ENCODE results near the gene MLX. TPM values are rescaled to one million over a fixed set of nuclear protein-coding genes. Genes with fewer than 3 reads are reported as not detected.

The MLX gene
- total RNA-seq, 1 experiment from 2014 or later, result 48.4 TPM

DNA sequence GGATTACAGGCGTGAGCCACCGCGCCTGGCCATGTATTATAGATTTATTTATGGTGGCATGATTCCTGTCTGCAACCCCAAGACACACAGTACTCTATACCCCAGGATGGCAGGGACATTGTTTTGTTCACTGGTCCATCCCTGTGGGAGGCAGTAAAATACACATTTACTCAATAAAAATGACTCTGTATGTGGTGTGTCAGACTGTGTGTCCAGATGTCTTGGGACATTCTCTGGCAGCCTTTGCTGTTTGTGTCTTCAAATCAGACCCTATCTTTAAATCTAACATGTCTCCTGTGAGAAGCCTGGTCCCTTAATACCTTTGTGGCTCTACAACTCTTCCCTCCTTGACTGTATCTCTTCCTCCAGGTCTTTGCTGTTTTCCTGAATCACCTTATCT, 6.7 kb upstream of the MLX start:
- Histone ChIP-seq H3K36me3 (peaks cover 3% of the 10 kb centered on the region), H3K9me3 (replicated peaks) (no peaks in the 10 kb centered on the region), H3K4me3 (no peak overlapping the region), H3K27me3 (no peaks in the 10 kb centered on the region), H3K4me1 (no peaks in the 10 kb centered on the region; the same call in 1 of the 2 replicates), H3K27ac (no peak overlapping the region)
- no peak for DNase-seq

DNA sequence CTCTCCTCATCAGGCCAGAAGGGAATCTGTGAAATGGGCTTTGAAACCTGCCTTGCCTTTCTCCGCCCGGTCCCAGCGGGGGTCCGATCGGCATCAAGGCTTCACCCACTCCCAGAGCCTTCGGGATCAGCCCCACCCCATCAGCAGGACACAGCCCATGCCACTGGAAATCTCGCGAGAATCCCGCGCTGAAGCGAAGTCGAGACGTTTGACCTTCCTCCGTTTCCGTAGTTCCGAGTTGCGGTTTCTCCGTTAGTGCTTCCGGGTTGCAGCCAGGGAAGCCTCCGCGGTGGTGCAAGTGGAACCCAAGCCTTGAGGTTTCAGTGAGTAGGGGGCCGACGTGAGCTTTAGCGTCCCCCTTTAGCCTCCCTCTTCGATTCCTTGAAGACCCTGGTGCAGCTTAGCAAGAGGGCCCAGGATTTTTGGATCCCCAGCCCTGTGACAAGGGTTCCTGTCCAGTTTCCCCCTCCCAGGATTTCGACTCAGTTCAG, 5.0 kb upstream of the MLX start, which contains the start of gene COASY:
Gene COASY (plus strand): TSS at position 252 of the 491 bp plus-strand sequence. CDS start 475 bp downstream, outside the sequence.
- no peaks in the 10 kb centered on the region for H3K27me3 ChIP-seq
- H3K27ac ChIP-seq, result peak within 1 kb of the TSS; percentile 66
- peaks cover 5% of the 10 kb centered on the region; the same call in 1 of the 2 replicates for H3K4me1 ChIP-seq
- no peaks in the 10 kb centered on the region for H3K9me3 ChIP-seq (replicated peaks)
- H3K4me3 ChIP-seq, result peak within 1 kb of the TSS; percentile 70
- DNase-seq, result peak; percentile 99
- H3K36me3 ChIP-seq, result peaks cover 13% of the 10 kb centered on the region

DNA sequence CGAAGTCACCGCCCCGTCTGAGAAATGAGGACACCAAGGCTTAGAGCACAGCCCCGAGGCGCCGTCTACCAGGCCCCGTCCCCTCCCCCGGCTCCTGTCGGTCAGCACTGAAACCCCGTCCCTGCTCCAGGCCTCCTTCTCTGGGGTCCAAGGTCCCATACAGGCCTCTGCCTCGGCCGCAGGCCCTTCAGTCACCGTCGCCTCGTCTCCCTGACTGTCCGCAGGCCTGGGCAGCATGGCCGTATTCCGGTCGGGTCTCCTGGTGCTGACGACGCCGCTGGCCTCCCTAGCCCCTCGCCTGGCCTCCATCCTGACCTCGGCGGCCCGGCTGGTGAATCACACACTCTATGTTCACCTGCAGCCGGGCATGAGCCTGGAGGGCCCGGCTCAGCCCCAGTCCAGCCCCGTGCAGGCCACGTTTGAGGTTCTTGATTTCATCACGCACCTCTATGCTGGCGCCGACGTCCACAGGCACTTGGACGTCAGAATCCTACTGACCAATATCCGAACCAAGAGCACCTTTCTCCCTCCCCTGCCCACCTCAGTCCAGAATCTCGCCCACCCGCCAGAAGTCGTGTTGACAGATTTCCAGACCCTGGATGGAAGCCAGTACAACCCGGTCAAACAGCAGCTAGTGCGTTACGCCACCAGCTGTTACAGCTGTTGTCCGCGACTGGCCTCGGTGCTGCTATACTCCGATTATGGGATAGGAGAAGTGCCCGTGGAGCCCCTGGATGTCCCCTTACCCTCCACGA, 4.3 kb upstream of the MLX start:
- H3K4me3 ChIP-seq, result peak overlapping the region; percentile 70
- no peaks in the 10 kb centered on the region for H3K9me3 ChIP-seq (replicated peaks)
- peak overlapping the region; percentile 66 for H3K27ac ChIP-seq
- H3K27me3 ChIP-seq, result no peaks in the 10 kb centered on the region
- peaks cover 13% of the 10 kb centered on the region for H3K36me3 ChIP-seq
- H3K4me1 ChIP-seq, result peaks cover 5% of the 10 kb centered on the region; the same call in 1 of the 2 replicates
- DNase-seq, result peak; percentile 42 to 48

DNA sequence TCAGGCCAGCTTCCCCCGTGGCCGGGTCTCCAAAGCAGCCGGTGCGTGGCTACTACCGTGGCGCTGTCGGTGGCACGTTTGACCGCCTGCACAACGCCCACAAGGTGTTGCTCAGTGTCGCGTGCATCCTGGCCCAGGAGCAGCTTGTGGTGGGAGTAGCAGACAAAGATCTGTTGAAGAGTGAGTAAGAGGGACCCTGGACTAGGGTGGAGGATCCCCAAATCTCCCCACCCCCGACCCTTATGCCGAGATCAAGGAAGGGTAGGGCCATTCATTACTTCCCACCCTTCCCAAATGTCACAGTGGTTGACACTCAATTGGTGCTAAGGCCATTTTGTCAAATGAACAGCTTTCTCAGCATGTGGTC, 3.8 kb upstream of the MLX start:
- Histone ChIP-seq H3K4me3 (peak overlapping the region; percentile 70), H3K27ac (peak overlapping the region; percentile 66), H3K9me3 (replicated peaks) (no peaks in the 10 kb centered on the region), H3K4me1 (peaks cover 5% of the 10 kb centered on the region; the same call in 1 of the 2 replicates), H3K36me3 (peaks cover 13% of the 10 kb centered on the region), H3K27me3 (no peaks in the 10 kb centered on the region)
- DNase-seq, result no peak

DNA sequence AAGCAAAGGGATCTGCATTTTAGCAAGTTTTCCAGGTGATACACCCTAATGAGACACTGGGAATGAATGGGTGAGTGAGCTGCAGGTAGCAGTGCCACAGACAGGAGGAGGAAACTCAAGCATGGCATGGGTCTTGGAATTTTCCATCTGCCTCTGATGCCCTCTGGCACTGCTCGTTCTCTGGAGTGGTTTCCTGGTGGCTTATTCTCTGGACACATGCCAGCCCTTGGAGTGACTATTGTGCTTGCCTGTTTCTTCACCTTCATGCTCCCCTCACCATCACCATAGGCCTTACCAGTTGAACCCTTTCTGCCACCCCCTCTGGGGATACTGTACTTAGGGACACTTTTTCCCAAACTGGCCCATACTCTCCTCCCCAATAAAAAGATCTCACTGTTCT, 3.4 kb upstream of the MLX start:
- no peaks in the 10 kb centered on the region for H3K27me3 ChIP-seq
- peak overlapping the region; percentile 70 for H3K4me3 ChIP-seq
- no peak for DNase-seq
- no peaks in the 10 kb centered on the region for H3K9me3 ChIP-seq (replicated peaks)
- peaks cover 5% of the 10 kb centered on the region; the same call in 1 of the 2 replicates for H3K4me1 ChIP-seq
- H3K36me3 ChIP-seq, result peaks cover 15% of the 10 kb centered on the region
- no peak overlapping the region for H3K27ac ChIP-seq

DNA sequence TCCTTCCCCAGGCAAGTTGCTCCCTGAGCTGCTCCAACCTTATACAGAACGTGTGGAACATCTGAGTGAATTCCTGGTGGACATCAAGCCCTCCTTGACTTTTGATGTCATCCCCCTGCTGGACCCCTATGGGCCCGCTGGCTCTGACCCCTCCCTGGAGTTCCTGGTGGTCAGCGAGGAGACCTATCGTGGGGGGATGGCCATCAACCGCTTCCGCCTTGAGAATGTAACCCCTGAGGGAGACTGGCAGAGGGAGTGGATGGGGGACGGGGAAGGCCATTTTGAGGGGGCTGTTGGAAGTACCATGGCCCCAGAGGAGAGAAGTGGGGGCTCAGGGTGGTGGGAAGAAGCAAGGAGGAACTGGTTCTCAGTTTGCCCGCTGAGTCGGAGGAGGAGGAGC, 3.0 kb upstream of the MLX start:
- DNase-seq, result no peak
- Histone ChIP-seq H3K36me3 (peaks cover 19% of the 10 kb centered on the region), H3K4me1 (peaks cover 5% of the 10 kb centered on the region; the same call in 1 of the 2 replicates), H3K4me3 (no peak overlapping the region), H3K9me3 (replicated peaks) (no peaks in the 10 kb centered on the region), H3K27me3 (no peaks in the 10 kb centered on the region), H3K27ac (no peak overlapping the region)

DNA sequence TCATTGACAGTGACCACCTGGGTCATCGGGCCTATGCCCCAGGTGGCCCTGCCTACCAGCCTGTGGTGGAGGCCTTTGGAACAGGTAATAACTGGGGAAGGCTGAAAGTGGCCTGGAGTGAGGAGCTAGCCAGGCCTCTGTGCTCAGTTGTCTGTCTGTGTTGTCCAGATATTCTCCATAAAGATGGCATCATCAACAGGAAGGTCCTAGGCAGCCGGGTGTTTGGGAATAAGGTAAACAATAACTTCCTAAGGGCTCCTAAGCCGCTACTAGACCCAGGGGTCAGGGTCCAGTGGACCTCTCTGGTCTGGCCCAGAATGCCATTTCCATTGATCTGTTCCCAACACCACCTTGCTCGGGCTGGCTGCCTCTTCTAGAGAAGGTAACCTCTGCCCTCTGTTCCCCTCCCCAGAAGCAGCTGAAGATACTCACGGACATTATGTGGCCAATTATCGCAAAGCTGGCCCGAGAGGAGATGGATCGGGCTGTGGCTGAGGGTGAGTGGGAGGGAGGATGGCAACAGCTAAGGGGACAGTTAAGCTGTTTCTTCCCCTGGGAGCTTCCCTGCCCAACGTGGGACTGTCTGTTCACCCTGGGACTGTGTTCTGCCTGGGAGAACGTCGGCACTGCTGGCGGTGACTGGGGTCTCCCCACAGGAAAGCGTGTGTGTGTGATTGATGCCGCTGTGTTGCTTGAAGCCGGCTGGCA, 1.9 kb upstream of the MLX start:
- DNase-seq, result no peak
- Histone ChIP-seq H3K36me3 (peaks cover 29% of the 10 kb centered on the region), H3K9me3 (replicated peaks) (no peaks in the 10 kb centered on the region), H3K27me3 (no peaks in the 10 kb centered on the region), H3K4me3 (no peak overlapping the region), H3K27ac (no peak overlapping the region), H3K4me1 (peaks cover 5% of the 10 kb centered on the region; the same call in 1 of the 2 replicates)

DNA sequence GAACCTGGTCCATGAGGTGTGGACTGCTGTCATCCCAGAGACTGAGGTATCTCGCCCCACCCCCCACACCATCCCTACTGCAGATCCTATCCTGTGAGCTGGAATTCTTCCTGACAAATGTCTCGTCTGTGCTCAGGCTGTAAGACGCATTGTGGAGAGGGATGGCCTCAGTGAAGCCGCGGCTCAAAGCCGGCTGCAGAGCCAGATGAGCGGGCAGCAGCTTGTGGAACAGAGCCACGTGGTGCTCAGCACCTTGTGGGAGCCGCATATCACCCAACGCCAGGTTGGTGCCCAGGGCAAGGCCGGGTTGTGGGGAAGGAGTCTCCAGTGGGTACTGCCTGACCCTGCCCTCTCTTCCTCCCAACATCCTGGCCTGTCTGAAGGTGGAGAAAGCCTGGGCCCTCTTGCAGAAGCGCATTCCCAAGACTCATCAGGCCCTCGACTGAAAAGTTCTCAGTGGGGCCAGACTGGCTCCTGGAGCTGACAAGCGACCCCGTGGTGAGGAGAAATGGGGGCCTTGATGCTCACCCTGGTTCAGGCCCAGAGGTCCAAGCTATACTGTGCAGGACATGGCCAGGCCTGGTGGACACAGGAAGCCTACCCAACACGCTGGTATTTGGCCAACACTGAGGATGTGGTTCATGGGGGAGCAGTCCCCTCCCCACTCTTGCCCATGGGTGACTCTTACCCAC, 1.2 kb upstream of the MLX start:
- no peak for DNase-seq
- peaks cover 31% of the 10 kb centered on the region for H3K36me3 ChIP-seq
- no peaks in the 10 kb centered on the region for H3K9me3 ChIP-seq (replicated peaks)
- peaks cover 5% of the 10 kb centered on the region; the same call in 1 of the 2 replicates for H3K4me1 ChIP-seq
- no peak overlapping the region for H3K4me3 ChIP-seq
- H3K27ac ChIP-seq, result no peak overlapping the region
- H3K27me3 ChIP-seq, result no peaks in the 10 kb centered on the region

DNA sequence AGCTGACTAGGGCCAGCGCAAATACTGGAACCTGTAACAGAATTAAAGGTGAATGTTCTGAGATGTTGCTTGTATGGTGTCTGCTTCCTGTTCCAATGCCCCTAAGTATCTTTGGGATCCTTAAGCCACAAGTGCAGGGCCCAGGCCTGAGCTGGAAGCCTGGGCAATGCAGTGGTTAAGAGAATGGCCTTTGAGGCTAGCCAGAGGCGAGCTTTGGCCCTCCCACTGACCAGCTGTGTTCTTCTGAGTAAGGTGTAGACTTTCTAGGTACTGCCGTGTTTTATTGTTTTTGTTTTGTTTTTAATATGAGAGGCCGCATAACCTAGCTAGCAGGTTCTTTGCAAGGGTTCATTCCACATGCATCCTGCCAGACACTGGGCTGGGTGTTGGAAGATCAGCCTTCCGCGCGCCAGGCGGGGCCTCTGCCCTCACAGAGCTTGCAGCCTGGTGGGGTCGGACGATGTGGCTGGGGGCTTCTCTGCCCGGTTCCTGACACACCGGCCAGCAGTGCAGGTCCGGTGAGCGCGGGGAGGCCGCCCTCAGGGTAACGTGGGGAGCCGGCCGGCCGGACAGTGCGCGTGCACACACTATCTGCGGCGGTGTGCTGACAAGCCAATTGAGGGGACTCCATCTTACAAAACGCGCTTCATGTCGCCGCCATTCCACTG, 551 bp upstream of the MLX start:
- Histone ChIP-seq H3K27ac (peak overlapping the region; percentile 56), H3K36me3 (peaks cover 36% of the 10 kb centered on the region), H3K27me3 (no peaks in the 10 kb centered on the region), H3K4me1 (peaks cover 5% of the 10 kb centered on the region; the same call in 1 of the 2 replicates), H3K9me3 (replicated peaks) (no peaks in the 10 kb centered on the region), H3K4me3 (peak overlapping the region; percentile 80)
- no peak for DNase-seq

DNA sequence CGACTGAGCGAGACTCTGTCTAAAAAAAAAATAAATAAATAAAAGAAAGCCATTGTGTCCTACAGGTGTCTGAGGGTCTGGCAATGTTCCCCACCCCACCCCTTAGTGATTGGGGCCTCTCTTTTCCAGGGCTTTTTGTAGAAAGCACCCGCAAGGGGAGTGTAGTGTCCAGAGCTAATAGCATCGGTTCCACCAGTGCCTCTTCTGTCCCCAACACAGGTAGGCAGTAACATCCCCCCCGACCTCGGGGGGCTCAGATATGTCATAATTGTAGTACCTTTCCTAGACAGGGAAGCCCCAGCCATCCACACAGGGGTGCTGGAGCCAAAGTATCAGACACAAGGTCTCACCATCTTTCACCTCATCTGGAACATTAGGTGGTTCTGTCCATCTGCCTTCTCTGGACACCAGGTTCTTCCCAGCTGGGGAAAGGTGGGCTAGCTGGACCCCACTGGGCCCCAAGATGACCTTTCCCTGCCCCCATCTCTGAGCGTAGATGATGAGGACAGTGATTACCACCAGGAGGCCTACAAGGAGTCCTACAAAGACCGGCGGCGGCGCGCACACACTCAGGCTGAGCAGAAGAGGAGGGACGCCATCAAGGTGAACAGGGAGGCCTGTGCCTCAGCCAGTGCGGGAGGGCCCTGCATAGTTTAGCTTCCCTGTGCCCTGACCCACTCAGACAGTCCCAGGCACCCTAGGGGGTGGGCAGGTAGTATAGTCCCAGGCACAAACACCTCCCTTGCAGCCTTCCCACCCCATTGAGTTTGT, 1.6 kb downstream of the MLX start:
- H3K27me3 ChIP-seq, result no peaks in the 10 kb centered on the region
- peaks cover 5% of the 10 kb centered on the region; the same call in 1 of the 2 replicates for H3K4me1 ChIP-seq
- H3K36me3 ChIP-seq, result peaks cover 57% of the 10 kb centered on the region
- no peak overlapping the region for H3K4me3 ChIP-seq
- H3K9me3 ChIP-seq (replicated peaks), result no peaks in the 10 kb centered on the region
- no peak for DNase-seq
- no peak overlapping the region for H3K27ac ChIP-seq

DNA sequence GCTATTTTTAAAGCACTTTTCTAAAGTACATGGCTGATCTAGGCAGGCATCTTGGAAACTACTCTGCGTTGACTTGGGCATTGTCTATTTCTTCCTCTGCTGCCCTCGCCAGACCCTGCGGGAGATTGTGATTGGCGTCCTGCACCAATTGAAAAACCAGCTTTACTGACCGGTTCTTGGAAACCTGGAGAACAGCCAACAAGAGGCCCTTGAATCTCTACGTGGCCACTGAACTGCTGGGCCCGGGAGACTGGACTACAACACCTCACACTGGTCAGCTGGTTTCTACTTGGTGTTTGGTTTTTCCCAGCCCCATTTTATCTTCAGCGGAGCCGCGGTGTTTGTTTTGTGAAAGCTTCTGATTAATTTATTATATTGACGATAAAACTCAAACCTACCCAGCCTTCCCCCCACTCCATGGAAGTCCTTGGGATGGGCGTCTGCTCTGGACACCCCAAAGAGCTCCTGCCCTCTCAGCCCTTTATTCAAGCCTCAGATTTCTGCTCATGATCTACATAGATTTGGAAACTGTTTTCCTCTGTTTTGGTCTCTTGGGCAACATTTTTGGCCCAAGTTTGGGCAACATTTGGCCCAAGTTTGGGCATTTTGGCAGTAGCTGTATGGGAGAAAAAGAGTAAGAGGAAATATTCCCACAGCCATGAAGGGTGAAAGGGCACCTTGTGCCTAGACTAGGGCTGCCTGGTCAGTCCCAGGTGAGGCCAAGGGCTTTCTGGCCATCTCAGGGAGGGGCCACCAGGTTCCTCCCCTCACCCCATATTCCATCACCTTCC, 4.7 kb downstream of the MLX start:
- no peaks in the 10 kb centered on the region for H3K27me3 ChIP-seq
- no peaks in the 10 kb centered on the region for H3K9me3 ChIP-seq (replicated peaks)
- no peak overlapping the region for H3K4me3 ChIP-seq
- DNase-seq, result no peak
- no peaks in the 10 kb centered on the region; the same call in 1 of the 2 replicates for H3K4me1 ChIP-seq
- peaks cover 61% of the 10 kb centered on the region for H3K36me3 ChIP-seq
- H3K27ac ChIP-seq, result no peak overlapping the region

DNA sequence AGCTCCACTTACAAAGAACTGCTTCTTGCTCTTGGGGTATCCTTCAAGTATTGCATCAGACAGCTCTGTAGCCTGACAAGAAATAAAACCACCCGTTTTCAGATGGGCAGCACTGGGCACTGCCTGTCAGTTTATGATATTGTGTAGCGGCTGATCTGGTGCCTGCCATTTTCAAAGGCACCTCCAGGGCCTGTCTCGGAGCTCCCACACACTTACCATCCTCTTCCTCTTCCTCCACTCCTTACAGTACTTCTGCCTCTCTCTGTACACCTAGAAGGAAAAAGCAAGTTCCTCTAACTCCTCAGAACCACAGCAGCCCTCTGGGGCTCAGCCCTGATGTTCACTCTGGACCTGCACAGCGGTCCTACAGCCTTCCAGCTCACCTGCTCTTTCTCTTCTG, 6.2 kb downstream of the MLX start:
- peaks cover 61% of the 10 kb centered on the region for H3K36me3 ChIP-seq
- no peaks in the 10 kb centered on the region for H3K27me3 ChIP-seq
- no peak overlapping the region for H3K4me3 ChIP-seq
- no peaks in the 10 kb centered on the region for H3K9me3 ChIP-seq (replicated peaks)
- DNase-seq, result no peak
- H3K27ac ChIP-seq, result no peak overlapping the region
- H3K4me1 ChIP-seq, result no peaks in the 10 kb centered on the region; the same call in 1 of the 2 replicates

DNA sequence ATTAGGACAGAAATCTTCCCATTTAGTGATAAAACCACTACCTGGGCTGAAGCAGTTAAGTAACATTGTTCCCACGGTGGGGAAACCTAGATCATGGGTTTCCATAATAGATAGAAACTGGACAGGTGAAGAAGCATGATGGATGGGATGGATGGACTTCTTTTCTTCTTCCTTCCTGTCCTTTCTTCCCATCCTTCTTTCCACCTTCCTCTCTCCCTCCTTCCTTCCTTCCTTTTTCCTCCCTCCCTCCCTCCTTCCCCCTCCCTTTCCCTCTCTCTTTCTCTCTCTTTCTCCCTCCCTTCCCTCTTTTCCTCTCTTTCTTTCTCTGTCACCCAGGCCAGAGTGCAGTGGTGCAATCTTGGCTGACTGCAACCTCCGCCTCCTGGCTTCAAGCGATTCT, 7.6 kb downstream of the MLX start:
- H3K36me3 ChIP-seq, result peaks cover 50% of the 10 kb centered on the region
- no peaks in the 10 kb centered on the region; the same call in 1 of the 2 replicates for H3K4me1 ChIP-seq
- H3K27me3 ChIP-seq, result no peaks in the 10 kb centered on the region
- H3K9me3 ChIP-seq (replicated peaks), result no peaks in the 10 kb centered on the region
- DNase-seq, result no peak
- no peak overlapping the region for H3K4me3 ChIP-seq
- no peak overlapping the region for H3K27ac ChIP-seq
